ENCODE measurements around the gene SLC35G3.
"Not testable (repeated sequence)": the region's sequence is repeated elsewhere in the genome, so short reads cannot be mapped to it uniquely, and the experiment has no call there.

SLC35G3 gene

DNA sequence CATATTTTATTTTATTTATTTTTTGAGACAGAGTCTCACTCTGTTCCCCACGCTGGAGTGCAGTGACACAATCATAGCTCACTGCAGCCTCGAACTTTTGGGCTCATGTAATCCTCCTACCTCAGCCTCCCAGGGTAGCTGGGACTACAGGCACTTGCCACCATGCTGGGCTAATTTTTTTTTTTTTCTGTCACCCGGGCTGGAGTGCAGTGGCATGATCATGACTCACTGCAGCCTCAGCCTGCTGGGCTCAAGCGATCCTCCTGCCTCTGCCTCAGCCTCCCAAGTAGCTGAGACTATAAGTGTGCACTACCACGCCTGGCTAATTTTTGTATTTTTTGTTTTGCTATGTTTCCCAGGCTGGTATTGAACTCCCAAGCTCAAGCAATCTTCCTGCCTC is 29.5 kb downstream of the SLC35G3 start:
- no peak for DNase-seq (ENCODE audit: low spot score)

DNA sequence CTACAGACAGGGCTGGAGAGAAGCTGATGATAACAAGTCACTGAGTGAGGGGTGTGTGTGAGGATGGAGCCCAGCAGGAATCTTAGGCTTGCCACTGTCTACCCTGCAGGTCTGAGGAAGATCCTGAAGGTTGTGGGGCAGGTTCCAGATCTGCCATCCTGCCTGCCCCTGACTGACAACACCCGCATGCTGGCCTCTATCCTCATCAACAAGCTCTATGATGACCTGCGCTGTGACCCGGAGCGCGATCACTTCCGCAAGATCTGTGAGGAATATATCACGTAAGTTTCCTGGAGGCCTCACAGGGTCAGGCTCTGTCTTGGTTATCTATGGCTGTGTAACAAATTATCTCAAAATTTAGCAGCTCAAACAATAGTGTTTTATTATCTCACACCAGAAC is 30.3 kb downstream of the SLC35G3 start:
- no peak for DNase-seq (ENCODE audit: low spot score)

DNA sequence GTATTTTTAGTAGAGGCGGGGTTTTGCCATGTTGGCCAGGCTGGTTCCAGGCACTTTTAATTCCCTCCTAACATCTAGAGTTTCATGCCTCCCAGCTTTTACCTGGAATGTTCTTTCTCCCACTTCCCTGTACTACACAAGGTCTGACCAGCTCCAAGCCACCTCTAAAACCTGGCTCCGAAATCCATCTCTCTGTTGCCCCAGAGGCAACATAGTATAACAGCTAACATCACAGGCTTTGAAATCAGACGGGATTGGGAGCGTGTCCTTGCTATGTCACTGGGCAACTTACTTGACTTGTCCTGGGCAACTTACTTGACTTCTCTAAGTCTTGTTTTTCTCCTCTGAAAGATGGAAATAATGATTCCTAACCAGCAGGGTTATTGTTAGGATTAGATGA is 31.4 kb downstream of the SLC35G3 start:
- no peak for DNase-seq (ENCODE audit: low spot score)

DNA sequence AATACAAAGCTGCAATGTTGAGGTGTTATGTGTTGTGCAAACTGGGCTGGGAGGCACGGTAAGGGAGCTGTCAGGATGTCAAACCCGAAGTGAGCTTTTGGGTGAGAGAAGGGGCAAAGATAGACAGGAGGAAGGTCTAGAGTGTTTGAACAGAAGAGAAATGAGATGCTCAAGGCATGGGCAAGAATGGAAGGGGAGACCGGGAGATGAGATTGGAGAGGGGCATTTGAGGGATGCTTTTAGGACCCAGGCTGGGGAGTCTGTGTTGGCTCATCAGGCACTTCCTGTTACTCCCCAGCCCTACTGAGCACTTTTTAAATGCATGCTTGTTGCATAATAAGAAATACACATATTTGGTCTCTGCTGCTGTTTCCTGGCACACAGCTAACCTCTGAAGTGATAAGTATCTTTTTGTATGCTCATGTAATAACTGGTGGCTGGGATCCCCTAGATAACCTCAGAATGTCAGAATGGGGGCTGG is 32.9 kb downstream of the SLC35G3 start:
- DNase-seq (ENCODE audit: low spot score) = peak; percentile 57

DNA sequence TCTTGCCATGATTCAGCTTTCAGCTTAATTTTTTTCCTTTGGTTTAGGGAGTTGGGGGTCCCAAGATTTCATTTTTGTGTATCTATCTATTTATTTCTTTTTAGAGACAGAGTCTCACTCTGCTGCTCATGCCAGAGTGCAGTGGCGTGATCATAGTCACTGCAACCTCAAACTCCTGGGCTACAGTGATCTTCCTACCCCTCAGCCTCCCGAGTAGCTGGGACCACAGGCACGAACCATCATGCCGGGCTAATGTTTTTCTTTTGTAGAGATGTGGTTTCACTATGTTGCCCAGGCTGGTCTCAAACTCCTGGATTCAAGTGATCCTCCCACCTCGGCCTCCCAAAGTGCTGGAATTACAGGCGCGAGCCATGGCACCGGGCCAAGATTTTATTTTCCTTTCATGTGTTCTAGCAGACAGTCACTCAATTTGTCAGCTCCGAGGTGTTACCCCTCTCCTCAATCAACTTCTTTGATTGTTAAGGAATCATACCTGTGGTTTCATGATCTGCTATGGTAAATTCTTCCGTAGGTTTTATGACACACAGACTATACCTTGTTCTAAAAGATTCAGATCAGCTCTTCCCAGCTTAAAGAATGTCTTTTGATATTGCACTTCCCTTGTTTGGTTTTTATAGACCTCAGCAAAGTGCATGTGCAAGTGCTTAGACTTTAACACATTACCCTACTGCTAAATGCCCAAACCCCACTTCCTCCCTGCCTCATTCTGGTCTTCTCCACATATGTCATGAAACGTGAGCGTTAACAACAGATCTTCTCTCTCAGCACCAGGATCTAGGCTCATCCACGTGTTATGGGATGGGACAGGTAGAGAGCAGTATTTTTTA is 33.6 kb downstream of the SLC35G3 start:
- DNase-seq (ENCODE audit: low spot score) = peak; percentile 57

DNA sequence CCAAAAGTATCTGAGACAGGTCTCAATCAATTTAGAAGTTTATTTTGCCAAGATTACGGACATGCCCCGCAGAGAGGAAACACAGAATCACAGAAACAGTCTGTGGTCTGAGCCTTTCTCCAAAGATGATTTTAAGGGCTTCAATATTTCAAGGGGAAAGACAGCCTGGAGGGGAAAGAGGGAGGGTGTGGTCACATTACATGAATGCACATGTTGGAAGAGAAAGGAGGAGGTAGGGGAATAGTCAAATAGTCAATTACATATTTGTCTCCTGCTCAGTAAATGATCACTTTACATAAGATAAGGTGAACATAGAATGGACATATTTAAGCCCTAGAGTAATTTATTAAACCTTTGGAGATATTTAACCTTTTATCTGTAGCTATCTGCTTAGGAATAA is 34.3 kb downstream of the SLC35G3 start:
- DNase-seq (ENCODE audit: low spot score) = no peak

DNA sequence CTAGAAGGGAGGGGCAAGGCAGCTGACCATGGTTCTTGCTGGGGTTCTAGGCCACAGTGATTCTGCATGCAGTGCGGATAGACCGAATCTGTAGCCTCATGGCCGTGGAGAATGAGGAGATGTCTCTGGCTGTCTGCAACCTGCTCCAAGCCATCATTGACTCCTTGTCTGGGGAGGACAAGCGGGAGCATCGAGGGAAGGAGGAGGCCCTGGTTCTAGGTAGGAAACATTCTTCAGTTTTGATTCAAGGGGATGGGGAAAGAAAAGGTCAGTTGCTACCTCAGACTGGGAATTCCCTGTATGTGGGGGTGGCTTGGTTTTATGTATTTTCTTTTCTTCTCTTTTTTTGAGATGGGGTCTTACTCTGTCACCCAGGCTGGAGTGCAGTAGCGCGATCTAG is 38.9 kb downstream of the SLC35G3 start:
- DNase-seq (ENCODE audit: low spot score) = no peak

DNA sequence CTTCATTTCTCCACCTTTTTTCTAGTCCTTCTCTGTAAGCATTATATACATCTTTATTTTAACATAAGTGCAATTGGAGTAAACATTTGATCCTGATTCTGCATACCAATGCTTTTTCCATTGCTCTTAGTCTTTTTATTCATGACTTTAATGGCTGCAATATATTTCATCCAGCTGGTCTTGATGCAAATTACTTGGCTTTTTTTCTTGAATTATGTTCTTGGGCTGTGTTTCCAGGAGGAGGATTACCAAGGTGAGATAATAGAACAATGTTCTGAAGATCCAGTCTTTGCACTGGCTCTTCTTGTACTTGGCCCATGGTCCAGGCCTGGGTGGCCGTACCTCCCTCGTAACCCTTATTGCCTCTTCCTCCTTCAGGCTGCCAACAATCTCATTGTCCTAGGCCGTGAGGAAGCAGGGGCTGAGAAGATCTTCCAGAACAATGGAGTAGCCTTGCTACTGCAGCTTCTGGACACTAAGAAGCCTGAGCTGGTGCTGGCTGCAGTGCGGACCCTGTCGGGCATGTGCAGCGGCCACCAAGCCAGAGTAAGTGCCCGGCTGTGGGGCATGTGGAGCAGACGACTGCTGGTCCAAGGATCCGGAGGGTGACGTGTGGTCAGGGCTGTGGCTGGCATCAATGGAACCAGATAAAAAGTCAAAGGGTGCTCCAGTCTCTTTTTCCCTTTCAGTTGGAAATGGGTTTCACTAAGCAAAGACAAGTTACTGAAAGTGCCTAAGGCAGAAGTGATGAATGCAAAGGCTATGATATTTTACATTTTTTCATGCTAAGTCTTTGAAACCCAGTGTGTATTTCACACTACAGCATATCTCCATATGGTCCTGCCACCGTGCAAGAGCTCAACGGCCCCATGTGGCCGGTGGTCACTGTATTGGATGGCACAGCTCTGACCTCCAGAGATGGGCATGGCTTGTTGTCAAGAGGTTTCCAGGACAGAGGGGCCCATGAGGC is 39.7 kb downstream of the SLC35G3 start:
- no peak for DNase-seq (ENCODE audit: low spot score)

DNA sequence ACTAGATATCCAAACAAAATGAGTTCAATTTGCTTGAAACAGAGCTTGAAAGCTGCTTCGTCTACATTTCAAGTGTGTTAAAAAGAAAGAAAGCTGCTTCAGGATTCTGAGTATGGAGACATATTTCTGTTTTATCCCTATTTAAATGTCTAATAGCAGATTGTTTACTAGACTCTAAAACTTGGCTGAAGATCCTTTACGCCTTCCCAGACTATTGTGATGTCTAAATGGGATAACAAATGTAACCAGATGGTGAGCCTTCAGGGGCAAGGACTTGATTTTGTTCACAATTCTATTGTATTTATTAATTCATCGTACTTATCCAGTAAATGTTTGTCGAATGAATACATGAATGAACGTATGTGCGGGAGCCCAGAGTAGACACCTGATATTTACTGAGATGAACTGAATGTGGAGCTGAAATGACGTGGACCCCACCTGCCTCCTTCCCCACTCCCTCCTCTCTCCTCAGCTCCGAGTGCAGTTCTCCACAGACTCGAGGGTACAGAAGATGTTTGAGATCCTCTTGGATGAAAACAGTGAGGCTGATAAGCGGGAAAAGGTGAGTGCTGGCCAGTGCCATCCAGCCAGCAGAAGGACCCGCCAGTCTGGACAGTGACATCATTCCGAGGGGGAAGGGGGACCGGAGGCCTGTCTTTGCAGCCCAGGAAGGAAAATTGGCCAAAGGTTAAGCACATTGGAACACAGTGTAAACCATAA is 41.6 kb downstream of the SLC35G3 start:
- no peak for DNase-seq (ENCODE audit: low spot score)

DNA sequence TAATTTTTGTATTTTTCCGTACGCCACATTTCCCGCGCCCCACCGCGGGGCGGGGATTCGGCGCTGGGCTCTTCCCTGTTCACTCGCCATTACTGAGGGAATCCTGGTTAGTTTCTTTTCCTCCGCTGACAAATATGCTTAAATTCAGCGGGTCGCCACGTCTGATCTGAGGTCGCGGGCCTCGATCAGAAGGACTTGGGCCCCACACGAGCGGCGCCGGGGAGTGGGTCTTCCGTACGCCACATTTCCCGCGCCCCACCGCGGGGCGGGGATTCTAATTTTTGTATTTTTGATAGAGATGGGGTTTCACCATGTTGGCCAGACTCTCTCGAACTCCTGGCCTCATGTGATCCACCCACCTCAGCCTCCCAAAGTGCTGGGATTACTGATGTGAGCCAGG is 43.1 kb downstream of the SLC35G3 start:
- not testable (repeated sequence) for DNase-seq (ENCODE audit: low spot score)

DNA sequence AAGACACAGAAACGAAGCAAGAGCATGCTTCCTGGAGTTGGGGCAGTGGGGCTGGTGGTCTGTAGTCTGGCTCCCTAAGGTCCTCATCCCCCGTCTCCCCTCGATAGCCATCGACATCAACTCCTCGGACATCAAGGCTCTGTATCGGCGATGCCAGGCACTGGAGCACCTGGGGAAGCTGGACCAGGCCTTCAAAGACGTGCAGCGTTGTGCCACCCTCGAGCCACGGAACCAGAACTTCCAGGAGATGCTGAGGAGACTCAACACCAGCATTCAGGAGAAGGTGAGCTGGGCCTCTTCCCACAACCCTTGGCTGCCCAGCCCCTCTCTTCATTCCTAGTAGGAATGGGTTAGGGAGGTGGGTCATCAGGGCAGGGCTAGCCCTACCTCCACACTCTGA is 44.3 kb downstream of the SLC35G3 start:
- no peak for DNase-seq (ENCODE audit: low spot score)

DNA sequence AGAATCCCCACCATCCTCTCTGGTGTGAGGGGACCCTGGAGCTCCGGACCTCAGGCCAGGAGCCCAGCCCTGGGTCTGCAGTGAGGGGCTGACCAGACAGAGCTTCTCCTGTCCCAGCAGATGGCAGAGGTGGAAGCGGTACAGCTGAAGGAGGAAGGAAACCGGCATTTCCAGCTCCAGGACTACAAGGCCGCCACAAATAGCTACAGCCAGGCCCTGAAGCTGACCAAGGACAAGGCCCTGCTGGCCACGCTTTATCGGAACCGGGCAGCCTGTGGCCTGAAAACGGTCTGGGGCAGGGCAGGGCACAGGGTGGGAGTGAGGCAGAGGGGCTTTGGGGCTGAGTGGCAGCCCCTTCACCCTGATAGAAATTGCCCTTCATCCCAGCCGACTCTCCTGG is 46.0 kb downstream of the SLC35G3 start:
- no peak for DNase-seq (ENCODE audit: low spot score)

DNA sequence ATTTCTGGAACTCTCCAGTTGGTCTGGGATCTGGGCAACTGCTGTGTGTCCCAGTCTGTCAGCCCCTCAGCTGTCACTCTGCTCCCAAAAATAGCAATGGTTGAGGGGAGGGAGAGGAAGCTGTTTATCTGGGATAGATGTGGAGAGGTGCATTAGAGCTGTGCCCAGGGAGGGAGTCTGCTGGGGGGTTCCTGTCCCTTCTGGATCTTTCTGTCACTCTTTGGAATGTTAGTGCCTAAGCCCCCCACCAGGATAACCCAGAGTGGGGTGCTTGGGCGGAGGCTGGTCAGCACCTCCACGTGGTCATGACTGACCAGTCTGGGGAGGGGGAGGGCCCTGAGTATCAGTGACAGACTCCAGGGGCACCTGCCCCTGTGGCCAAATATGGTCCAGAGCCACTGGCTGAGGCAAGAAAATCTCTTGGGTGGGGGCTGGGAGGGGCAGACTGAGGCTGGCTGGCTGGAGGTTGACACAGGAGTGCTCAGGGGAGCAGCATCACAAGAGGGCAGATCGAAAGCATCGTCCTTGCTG is 46.8 kb downstream of the SLC35G3 start, which contains the start of gene UNC45B:
UNC45B (plus strand) TSS at position 443 of the 531 bp plus-strand sequence. CDS start 447 bp downstream, outside the sequence.
- no peak for DNase-seq (ENCODE audit: low spot score)

DNA sequence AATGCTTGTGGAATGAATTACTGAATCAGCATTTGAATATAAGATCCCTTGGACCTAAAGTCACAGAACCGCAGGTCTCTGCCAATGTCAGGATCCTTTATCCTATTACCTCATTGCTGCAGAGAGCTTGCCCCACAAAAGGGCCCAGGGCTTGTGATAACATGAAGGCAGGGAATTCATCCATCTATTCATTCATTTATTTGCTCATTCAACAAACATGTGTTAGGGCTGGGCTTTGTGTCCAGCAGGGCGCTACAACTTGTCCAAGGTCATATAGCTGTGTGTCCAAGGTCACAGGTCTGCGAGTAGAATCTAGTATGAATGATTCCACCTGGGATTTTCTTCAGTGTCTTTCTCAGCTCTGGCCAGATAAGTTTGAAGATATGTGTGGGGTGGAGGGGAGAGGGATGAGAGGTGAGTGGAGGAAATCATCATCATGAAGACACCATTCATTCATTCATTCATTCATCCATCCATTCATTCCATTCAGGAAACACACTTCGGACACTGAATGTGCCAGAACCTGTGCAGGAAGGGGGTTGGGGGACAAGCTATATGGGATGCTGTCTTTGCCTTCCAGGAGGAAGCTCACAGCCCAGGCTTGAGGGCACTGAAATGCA is 47.9 kb downstream of the SLC35G3 start:
- no peak for DNase-seq (ENCODE audit: low spot score)

DNA sequence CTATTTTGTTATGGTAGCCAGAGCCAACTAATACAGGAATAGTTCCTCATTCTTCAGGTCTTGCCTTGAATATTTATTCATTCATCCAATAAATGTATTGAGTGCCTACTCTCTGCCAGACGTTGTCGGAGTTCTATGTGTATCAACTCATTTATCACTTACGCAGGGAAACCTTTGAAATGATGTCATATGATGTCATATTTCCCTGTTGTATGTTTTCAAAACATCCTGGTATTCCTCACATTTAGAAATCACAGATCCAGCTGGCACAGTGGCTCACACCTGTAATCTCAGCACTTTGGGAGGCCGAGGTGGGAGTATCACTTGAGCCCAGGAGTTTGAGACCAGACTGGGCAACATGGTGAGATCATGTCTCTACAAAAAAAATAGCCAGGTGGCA is 49.4 kb downstream of the SLC35G3 start:
- DNase-seq (ENCODE audit: low spot score) = no peak

Measured in CD4-positive, alpha-beta T cell treated with Interleukin-6 at 100 ng/mL for 8 hours (primary cell).